Natural killer cell treated with Interleukin-12 subunit alpha and Interleukin-12 subunit beta and Interleukin-15 and Interleukin-18, amount 100 ng/mL, for 72 hours (primary cell): Measurements from ENCODE around the gene AP2S1. TPM values are rescaled to one million over a fixed set of nuclear protein-coding genes. Genes with fewer than 3 reads are reported as not detected.
"Not testable (repeated sequence)": the region's sequence is repeated elsewhere in the genome, so short reads cannot be mapped to it uniquely, and the experiment has no call there.

ENCODE experiments used
- ATAC-seq, 2 donors: fragments of 150-1000 bp; cut with Tn5 transposase in 1 of 2; sonication (Bioruptor Pico), chemical (Tn5 transposase) in 1 of 2; 2 replicates each; pipeline ENCODE4 v1.10.0; 2021
- DNase-seq: peaks from one replicate; pipeline ENCODE4 v3.0.0; 2022; ENCODE audit warnings: low spot score
- H3K27ac Mint-ChIP-seq, 2 donors: 1 replicate in 1 of 2; 2 replicates in 1 of 2; pipeline ENCODE4 v1.8.0; 2022; ENCODE audit warnings: mixed read lengths in 2 of 2, mild to moderate bottlenecking in 1 of 2, moderate library complexity in 1 of 2
- H3K27me3 Mint-ChIP-seq, 2 donors: 1 replicate in 1 of 2; 2 replicates in 1 of 2; pipeline ENCODE4 v1.8.0; 2022; ENCODE audit warnings: mixed read lengths in 2 of 2
- H3K36me3 Mint-ChIP-seq: one replicate; pipeline ENCODE4 v1.8.0; 2022; ENCODE audit warnings: mixed read lengths
- H3K4me1 Mint-ChIP-seq, 2 donors: 1 replicate in 1 of 2; 2 replicates in 1 of 2; pipeline ENCODE4 v1.8.0; 2022; ENCODE audit warnings: low read depth in 2 of 2, mixed read lengths in 2 of 2, mild to moderate bottlenecking in 1 of 2
- H3K4me3 Mint-ChIP-seq: one replicate; pipeline ENCODE4 v1.8.0; 2022; ENCODE audit warnings: mixed read lengths
- H3K9me3 Mint-ChIP-seq: 2 replicates; pipeline ENCODE4 v1.8.0; 2022; ENCODE audit warnings: mixed read lengths
- total RNA-seq, 2 donors: library from RNA; stranded (reverse); gene quantifications; one replicate each; pipeline ENCODE4 v1.2.3, GENCODE V29; 2022

The AP2S1 gene
- 100 to 1,000 TPM in 1 of 2 donors, 10 to 100 TPM in 1; 94.3 to 130 TPM for total RNA-seq

DNA sequence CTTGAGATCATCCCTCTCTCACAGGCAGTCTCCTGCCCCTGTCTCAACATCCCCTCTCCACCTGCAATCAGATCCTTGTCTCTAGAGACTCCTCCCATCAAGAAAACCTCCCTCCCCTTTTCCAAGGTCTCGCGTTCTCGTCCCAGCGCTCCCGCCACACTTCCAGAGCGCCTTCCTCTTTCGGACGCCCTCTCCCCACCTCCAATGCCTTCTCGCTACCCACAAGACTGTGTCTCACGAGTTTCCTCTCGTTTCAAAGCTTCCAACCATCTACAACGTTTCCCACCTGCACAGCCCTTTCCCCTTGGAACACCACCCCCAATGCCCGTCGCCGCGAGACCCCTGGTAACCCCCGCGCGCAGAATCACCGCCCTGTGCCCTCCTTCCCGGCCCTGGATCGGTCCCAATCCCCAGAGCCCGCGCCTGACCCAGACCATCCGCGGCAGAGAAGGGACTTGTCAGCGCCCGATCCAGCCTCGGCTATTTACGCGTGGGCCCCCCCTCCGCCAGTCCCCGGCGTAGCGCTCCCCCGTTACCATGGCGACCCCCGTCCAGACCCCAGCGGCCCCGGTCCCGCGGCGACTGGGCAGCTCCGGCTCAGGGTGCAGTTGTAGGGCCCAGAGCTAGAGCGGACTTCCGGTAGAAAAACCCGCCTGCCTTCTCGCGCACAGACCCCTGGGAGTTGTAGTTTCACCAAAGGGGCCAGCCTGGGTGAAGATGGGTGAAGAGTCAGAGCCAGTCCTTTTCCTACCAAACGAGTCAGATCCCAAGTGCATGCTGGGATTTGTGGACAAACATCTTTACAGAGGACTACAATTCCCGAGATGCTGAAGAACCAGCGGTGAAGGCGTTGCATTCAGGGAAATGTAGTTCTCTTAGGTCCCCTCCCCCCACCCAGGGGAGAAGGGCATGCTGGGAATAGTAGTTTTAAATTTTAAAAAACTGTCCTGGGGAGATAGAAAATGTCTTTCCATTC lies at the start of gene AP2S1:
Gene AP2S1 (minus strand): TSS at position 619 of the 976 bp plus-strand sequence. CDS start 80 bp downstream, at position 539.
- Mint-ChIP-seq H3K4me3 (peak within 1 kb of the TSS; percentile 98), H3K27ac (peak within 1 kb of the TSS; percentile 60 to 82), H3K4me1 (peaks cover 26 to 29% of the 10 kb centered on the region in 2 donors), H3K9me3 (no peaks in the 10 kb centered on the region), H3K27me3 (no peaks in the 10 kb centered on the region), H3K36me3 (no peaks in the 10 kb centered on the region)
- DNase-seq (peak; percentile 95), ATAC-seq (peak; percentile 98 to 99)

DNA sequence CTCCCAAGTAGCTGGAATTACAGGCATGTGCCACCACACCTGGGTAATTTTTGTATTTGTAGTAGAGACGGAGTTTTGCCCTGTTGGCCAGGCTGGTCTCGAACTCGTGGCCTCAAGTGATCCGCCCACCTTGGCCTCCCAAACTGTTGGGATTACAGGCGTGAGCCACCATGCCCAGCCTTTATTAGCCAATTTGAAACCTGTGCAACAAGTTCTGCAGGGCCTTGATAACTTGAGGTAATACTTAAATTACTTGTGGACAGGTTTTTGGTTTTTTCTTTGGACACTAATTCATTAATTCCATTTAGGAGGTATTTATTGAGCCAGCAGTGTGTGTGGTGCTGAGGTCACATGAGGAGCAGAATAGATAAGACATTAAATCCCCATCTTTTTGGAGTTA lies 49.7 kb upstream of the AP2S1 start:
- DNase-seq, result no peak
- Mint-ChIP-seq H3K36me3 (no peaks in the 10 kb centered on the region), H3K27ac (no peak overlapping the region), H3K4me3 (no peak overlapping the region), H3K4me1 (peaks cover 37 to 41% of the 10 kb centered on the region in 2 donors), H3K9me3 (no peaks in the 10 kb centered on the region), H3K27me3 (no peaks in the 10 kb centered on the region)
- ATAC-seq, result no peak

GRCh38 chr19:46898731-46899130 lies 48.1 kb upstream of the AP2S1 start:
- no peak overlapping the region for H3K27ac Mint-ChIP-seq
- H3K9me3 Mint-ChIP-seq, result no peaks in the 10 kb centered on the region
- ATAC-seq, result no peak

DNA sequence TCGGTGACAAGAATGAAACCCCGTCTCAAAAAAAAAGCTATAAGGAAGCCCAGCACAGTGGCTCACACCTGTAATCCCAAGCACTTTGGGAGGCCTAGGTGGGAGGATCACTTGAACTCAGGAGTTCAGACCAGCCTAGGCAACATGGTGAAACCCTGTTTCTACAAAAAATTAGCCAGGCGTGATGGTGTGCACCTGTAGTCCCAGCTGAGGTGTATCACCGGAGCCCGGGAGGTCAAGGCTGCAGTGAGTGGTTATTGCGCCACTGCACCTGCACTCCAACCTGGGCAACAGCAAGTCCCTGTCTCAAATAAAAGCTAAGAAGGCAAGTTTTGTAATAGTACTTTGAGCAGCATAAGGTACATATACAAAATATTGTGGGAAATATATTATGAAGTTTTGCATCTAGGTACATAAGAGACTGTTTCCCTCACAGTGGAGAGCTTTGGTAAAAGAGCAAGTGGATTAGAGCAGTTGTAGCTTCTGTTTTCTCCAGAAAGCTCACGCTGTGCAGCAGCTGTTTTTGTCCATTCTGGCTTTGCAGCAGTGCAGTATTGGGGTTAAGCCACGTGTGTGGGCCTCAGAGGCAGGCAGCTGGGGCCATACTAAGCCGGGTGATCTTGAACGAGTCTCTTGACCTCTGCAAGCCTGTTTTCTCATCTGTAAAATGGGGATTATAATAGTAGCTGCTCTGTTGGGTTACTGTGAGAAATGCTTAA lies 45.6 kb upstream of the AP2S1 start:
- no peak overlapping the region for H3K4me3 Mint-ChIP-seq
- peaks cover 24% of the 10 kb centered on the region in 2 donors for H3K4me1 Mint-ChIP-seq
- ATAC-seq (no peak), DNase-seq (no peak)
- H3K36me3 Mint-ChIP-seq, result no peaks in the 10 kb centered on the region
- no peak overlapping the region for H3K27ac Mint-ChIP-seq
- H3K9me3 Mint-ChIP-seq, result no peaks in the 10 kb centered on the region
- H3K27me3 Mint-ChIP-seq, result no peaks in the 10 kb centered on the region

More at GRCh38 chr19:46898731-46899130, 48.1 kb upstream of the AP2S1 start:
- Mint-ChIP-seq H3K27me3 (no peaks in the 10 kb centered on the region), H3K4me1 (peaks cover 34 to 36% of the 10 kb centered on the region in 2 donors), H3K4me3 (no peak overlapping the region), H3K36me3 (no peaks in the 10 kb centered on the region)
- DNase-seq, result no peak

GRCh38 chr19:46892252-46893179 lies 41.9 kb upstream of the AP2S1 start:
- Mint-ChIP-seq H3K9me3 (no peaks in the 10 kb centered on the region), H3K4me3 (no peak overlapping the region), H3K27me3 (no peaks in the 10 kb centered on the region), H3K27ac (no peak overlapping the region), H3K4me1 (peaks cover 18 to 28% of the 10 kb centered on the region in 2 donors), H3K36me3 (no peaks in the 10 kb centered on the region)
- ATAC-seq (no peak), DNase-seq (no peak)

GRCh38 chr19:46890423-46891170 lies 40.0 kb upstream of the AP2S1 start:
- no peaks in the 10 kb centered on the region for H3K9me3 Mint-ChIP-seq
- H3K4me3 Mint-ChIP-seq, result no peak overlapping the region
- H3K27me3 Mint-ChIP-seq, result no peaks in the 10 kb centered on the region
- H3K27ac Mint-ChIP-seq, result no peak overlapping the region
- DNase-seq, result no peak
- no peak for ATAC-seq
- H3K4me1 Mint-ChIP-seq, result peaks cover 26 to 29% of the 10 kb centered on the region in 2 donors
- H3K36me3 Mint-ChIP-seq, result no peaks in the 10 kb centered on the region

GRCh38 chr19:46887240-46887782 lies 36.7 kb upstream of the AP2S1 start:
- Mint-ChIP-seq H3K9me3 (no peaks in the 10 kb centered on the region), H3K27me3 (no peaks in the 10 kb centered on the region), H3K27ac (no peak overlapping the region), H3K4me1 (peaks cover 19 to 28% of the 10 kb centered on the region in 2 donors), H3K4me3 (no peak overlapping the region), H3K36me3 (no peaks in the 10 kb centered on the region)
- ATAC-seq, result no peak
- DNase-seq, result no peak

GRCh38 chr19:46886546-46887239 lies 36.0 kb upstream of the AP2S1 start:
- no peak for DNase-seq
- Mint-ChIP-seq H3K4me3 (no peak overlapping the region), H3K9me3 (no peaks in the 10 kb centered on the region), H3K27me3 (no peaks in the 10 kb centered on the region), H3K27ac (no peak overlapping the region), H3K4me1 (peaks cover 18 to 28% of the 10 kb centered on the region in 2 donors), H3K36me3 (no peaks in the 10 kb centered on the region)
- ATAC-seq, result no peak

DNA sequence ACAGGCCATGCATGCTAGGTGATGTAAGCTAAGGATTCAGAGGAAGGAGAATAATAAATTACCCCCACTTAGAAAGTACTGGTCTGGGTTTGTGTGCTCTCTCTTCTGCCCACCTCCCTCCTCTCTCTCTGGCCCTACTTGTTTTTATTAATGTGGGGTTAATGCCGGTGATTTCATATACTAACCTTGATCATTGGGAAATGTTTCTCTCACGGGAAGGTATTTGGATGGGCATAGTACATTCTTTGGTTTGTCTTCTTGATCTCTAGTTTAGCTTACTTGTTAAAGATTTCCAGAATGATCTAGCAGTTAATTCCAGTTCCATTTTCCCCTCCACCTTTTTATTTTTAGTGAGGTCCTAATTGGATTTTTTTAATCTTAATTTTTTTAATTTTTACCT lies 34.8 kb upstream of the AP2S1 start:
- no peaks in the 10 kb centered on the region for H3K36me3 Mint-ChIP-seq
- no peak overlapping the region for H3K27ac Mint-ChIP-seq
- peaks cover 15 to 20% of the 10 kb centered on the region in 2 donors for H3K4me1 Mint-ChIP-seq
- DNase-seq (no peak), ATAC-seq (no peak)
- H3K4me3 Mint-ChIP-seq, result no peak overlapping the region
- no peaks in the 10 kb centered on the region for H3K9me3 Mint-ChIP-seq
- H3K27me3 Mint-ChIP-seq, result no peaks in the 10 kb centered on the region

DNA sequence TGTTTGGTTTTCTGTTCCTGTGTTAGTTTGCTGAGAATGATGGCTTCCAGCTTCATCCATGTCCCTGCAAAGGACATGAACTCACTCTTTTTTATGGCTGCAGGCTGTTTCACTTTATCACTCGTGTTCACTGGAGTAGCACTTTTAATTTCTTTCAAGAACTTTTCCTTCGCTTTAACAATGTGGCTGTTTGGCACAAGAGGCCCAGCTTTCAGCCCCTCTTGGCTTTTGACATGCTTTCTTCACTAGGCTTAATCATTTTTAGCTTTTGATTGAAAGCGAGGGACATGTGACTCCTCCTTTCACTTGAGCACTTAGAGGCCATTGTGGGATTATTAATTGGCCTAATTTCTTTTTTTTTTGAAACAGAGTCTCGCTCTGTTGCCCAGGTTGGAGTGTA lies 32.1 kb upstream of the AP2S1 start:
- H3K36me3 Mint-ChIP-seq, H3K9me3 Mint-ChIP-seq, H3K27ac Mint-ChIP-seq, H3K27me3 Mint-ChIP-seq, ATAC-seq, DNase-seq, H3K4me3 Mint-ChIP-seq: not testable (repeated sequence)
- peaks cover 8 to 17% of the 10 kb centered on the region in 2 donors for H3K4me1 Mint-ChIP-seq

- peaks cover 8 to 15% of the 10 kb centered on the region in 2 donors for H3K4me1 Mint-ChIP-seq
- ATAC-seq (no peak), DNase-seq (no peak)
- H3K27me3 Mint-ChIP-seq, result no peaks in the 10 kb centered on the region
- no peaks in the 10 kb centered on the region for H3K36me3 Mint-ChIP-seq
- no peak overlapping the region for H3K4me3 Mint-ChIP-seq
- no peak overlapping the region for H3K27ac Mint-ChIP-seq
- H3K9me3 Mint-ChIP-seq, result no peaks in the 10 kb centered on the region
Measured at GRCh38 chr19:46882034-46882433, 31.4 kb upstream of the AP2S1 start.

- no peak overlapping the region for H3K4me3 Mint-ChIP-seq
- DNase-seq, result no peak
Measured at GRCh38 chr19:46881092-46881491, 30.4 kb upstream of the AP2S1 start.

More at GRCh38 chr19:46881092-46881491, 30.4 kb upstream of the AP2S1 start:
- H3K27me3 Mint-ChIP-seq, result no peaks in the 10 kb centered on the region
- no peaks in the 10 kb centered on the region for H3K9me3 Mint-ChIP-seq
- no peaks in the 10 kb centered on the region for H3K36me3 Mint-ChIP-seq
- H3K4me1 Mint-ChIP-seq, result peaks cover 0 to 8% of the 10 kb centered on the region in 2 donors
- ATAC-seq, result no peak
- H3K27ac Mint-ChIP-seq, result no peak overlapping the region
